ENCODE data around the gene IGF2R.

Gene IGF2R

DNA sequence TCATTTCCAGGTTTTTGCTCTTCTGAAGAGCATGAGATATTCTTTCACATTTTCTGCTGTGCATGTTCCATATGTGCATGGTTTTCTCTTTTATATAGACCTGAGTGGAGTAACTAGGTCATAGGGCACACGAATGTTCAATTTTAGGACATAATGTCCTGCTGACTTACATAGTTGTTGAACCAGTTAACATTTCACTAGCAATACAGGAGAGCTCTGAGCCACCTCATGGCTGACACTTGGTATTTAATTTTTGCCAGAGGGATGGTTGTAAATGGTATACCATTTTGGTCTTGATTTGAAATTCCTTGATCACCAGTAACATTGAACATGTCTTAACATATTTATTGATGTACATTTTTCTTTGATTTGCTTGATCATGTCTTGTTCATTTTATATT lies 38.3 kb downstream of the IGF2R start:
- H3K4me3 ChIP-seq (ENCODE audit: low read depth, low read length), result no peak overlapping the region
- in situ Hi-C loops (cut with HindIII; ENCODE audit: low sequenced_read_pairs), result no loop called here
- TF ChIP-seq, protein P1, sequence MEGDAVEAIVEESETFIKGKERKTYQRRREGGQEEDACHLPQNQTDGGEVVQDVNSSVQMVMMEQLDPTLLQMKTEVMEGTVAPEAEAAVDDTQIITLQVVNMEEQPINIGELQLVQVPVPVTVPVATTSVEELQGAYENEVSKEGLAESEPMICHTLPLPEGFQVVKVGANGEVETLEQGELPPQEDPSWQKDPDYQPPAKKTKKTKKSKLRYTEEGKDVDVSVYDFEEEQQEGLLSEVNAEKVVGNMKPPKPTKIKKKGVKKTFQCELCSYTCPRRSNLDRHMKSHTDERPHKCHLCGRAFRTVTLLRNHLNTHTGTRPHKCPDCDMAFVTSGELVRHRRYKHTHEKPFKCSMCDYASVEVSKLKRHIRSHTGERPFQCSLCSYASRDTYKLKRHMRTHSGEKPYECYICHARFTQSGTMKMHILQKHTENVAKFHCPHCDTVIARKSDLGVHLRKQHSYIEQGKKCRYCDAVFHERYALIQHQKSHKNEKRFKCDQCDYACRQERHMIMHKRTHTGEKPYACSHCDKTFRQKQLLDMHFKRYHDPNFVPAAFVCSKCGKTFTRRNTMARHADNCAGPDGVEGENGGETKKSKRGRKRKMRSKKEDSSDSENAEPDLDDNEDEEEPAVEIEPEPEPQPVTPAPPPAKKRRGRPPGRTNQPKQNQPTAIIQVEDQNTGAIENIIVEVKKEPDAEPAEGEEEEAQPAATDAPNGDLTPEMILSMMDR (IDR thresholded peaks at IDR 0.05; ENCODE audit: low read depth, low read length, missing control alignments), result no peak
- DNase-seq (ENCODE audit: low read depth), result no peak

DNA sequence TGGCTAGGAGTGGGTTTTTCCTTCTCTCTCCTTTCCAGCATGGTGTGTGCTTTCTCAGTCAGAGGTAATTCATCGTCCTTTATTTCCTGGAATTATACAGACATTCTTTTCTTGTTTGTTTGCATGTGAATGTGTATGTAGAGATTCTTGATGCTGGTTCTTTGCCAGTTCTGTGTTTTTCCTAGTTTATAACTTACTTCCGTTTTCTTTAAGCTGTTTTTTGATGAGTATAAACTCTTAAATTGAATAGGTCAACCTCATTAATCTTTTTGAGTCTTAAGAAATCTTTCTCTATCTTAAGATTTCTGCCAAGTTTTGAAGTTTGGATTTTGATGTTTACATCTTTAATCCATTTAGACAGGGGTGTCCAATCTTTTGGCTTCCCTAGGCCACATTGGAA lies 38.7 kb downstream of the IGF2R start:
- in situ Hi-C loops (cut with HindIII; ENCODE audit: low sequenced_read_pairs), result no loop called here
- H3K4me3 ChIP-seq (ENCODE audit: low read depth, low read length), result no peak overlapping the region
- DNase-seq (ENCODE audit: low read depth), result no peak
- TF ChIP-seq, protein P1 (IDR thresholded peaks at IDR 0.05; ENCODE audit: low read depth, low read length, missing control alignments), result no peak

DNA sequence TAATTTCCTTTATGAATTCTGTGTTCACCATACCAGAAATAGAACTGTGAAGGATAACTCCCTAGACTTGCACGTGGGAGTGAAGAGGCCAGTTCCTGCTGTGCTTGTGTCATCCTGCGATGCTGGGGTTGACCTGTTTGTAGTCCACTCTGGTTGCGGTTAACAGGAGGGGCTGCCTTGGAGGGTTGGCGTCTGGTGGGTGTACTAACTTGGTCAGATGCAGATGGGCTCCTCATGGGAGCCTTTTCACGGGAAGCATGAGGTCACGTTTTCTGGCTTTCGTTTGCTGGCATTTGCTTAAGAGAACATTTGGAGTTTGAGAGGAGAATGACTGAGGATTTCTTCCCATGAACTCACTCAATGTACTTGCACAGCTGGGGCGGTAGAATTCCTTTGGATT lies 41.2 kb downstream of the IGF2R start:
- in situ Hi-C loops (cut with HindIII; ENCODE audit: low sequenced_read_pairs), result no loop called here
- TF ChIP-seq, protein P1 (IDR thresholded peaks at IDR 0.05; ENCODE audit: low read depth, low read length, missing control alignments), result no peak
- peak; percentile 42 for DNase-seq (ENCODE audit: low read depth)
- no peak overlapping the region for H3K4me3 ChIP-seq (ENCODE audit: low read depth, low read length)

DNA sequence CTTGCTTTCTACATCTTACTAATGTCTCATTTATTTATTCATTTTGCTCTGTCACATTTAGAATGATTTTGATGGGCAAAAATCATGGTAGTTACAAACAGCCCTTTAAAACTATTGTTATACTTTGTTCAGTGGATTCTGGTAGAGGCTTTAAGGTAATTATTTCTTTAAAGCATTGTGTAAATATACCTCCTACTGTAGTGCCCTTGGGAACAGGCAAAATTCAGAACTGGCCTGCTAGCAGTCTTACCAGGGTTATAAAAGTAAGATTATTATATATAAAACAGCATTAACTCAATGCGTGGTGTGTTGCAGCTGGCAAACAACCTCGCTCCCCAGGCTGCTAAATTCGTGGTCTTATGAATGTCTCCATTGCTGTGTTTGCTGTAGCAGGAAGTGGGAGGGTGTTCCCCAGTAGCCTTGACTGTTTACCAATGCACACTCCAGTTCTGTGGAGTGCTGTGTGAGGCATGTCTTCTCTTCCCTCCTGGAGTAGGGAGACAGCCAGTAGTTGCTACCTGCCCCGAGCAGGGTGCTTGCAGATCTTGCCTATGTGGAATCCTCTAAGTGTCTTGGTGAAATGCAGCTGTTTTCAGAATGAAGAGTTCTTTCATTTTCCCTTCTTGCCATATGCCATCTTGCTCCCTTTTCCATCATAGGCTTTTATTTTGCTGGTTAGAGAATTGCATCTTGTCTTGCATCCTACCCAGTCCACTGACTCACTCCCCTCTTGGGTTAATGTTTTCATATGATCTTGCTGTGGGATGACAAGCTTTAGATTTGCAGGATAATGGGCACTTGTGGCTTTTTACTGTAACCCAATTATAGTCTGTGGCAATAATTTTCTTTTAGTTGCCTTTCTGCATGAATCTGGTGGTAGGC lies 45.3 kb downstream of the IGF2R start:
- TF ChIP-seq, protein P1 (IDR thresholded peaks at IDR 0.05; ENCODE audit: low read depth, low read length, missing control alignments), result no peak
- DNase-seq (ENCODE audit: low read depth), result no peak
- in situ Hi-C loops (cut with HindIII; ENCODE audit: low sequenced_read_pairs), result no loop called here
- no peak overlapping the region for H3K4me3 ChIP-seq (ENCODE audit: low read depth, low read length)

DNA sequence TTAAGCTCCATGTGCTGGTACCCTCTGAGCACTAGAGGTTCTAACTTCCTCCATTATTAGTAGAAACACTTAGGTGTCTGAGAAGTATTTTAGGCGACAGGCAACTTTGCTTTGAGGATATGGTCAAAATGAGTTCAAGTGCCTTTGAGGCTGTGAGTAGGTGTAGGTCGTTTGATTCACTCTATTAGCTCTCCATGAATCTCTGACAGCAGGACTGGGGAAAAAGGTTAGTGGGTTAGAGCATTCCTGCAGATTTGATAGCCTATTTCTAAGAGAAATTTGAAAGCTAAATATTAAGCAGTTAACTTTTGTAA lies 45.9 kb downstream of the IGF2R start:
- no peak for DNase-seq (ENCODE audit: low read depth)
- no peak overlapping the region for H3K4me3 ChIP-seq (ENCODE audit: low read depth, low read length)
- in situ Hi-C loops (cut with HindIII; ENCODE audit: low sequenced_read_pairs), result no loop called here
- TF ChIP-seq, protein P1 (IDR thresholded peaks at IDR 0.05; ENCODE audit: low read depth, low read length, missing control alignments), result no peak

DNA sequence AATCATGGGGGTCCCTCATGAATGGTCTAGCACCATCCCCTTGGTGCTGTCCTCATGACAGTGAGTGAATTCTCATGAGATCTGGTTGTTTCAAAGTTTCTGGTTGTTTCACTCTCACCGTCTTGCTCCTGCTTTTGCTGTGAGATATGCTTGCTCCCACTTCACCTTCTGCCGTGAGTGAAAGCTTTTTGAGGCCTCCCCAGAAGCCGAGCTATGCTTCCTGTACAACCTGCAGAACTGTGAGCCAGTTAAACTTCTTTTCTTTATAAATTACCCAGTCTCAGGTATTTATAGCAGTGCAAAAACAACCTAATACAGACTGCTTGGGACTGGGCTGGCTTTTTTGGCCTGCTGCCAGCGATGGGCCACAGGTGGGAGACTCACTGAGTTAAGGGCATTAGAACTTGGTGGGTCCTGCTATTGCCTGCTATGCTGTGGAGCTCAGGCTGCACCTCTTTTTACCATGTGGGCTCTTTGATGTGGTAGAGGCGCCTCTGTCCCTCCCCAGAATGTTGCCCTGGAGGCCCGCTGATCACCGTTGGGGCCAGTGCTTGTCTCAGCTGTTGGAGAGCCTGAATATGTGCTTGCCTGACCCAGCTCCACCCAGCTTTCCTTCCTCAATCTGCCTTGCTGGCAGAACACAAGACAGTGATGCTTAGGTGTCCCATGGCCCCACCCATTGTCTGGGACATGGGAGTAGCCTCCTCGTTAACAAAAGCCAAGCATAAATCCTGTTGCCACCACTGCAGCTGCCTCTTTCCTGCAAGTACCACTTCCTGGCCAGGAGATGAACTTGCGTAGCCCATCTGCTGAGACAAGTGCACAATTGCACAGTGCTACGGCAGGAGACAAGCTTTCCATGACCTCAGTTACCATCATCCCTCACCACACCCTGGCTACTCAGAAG lies 47.1 kb downstream of the IGF2R start:
- H3K4me3 ChIP-seq (ENCODE audit: low read depth, low read length), result no peak overlapping the region
- in situ Hi-C loops (cut with HindIII; ENCODE audit: low sequenced_read_pairs), result no loop called here
- TF ChIP-seq, protein P1 (IDR thresholded peaks at IDR 0.05; ENCODE audit: low read depth, low read length, missing control alignments), result no peak
- DNase-seq (ENCODE audit: low read depth), result no peak

All from astrocyte of the cerebellum (primary cell).